Hematopoietic multipotent progenitor cell treated with erythropoietin and hydrocortisone succinate and interleukin-3 and kit ligand, for 17 days (in vitro differentiated cells): Measurements from ENCODE around the gene FBXW12.
A peak's percentile ranks its signal among the peaks of the same experiment; 100 is the strongest.
"Not testable (repeated sequence)": the region's sequence is repeated elsewhere in the genome, so short reads cannot be mapped to it uniquely, and the experiment has no call there.

Experiments
- DNase-seq: peaks from one replicate; pipeline ENCODE4 v3.0.0-alpha.2; 2015; ENCODE audit warnings: low spot score

Gene FBXW12

GRCh38 chr3:48372862-48373435, 930 bp downstream of the FBXW12 start:
- no peak for DNase-seq

DNA sequence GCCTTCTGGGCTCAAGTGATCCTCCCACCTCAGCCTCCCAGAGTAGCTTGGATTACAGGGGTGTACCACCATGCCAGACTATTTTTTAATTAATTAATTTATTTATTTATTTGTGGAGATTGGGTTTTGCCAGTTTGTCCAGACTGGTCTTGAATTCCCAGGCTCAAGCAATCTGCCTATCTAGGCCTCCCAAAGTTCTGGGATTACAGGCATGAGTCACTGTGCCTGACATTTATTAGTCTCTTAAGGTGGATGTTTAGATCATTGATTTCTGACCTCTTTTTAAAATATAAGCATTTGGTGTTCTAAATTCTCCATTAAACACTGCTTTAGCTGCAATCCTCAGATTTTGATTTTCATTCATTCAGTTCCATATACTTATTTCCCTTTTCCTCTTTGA, 15.6 kb downstream of the FBXW12 start:
- no peak for DNase-seq

- no peak for DNase-seq
Measured at GRCh38 chr3:48388966-48389365, 16.9 kb downstream of the FBXW12 start.

GRCh38 chr3:48394391-48394790, 22.4 kb downstream of the FBXW12 start:
- no peak for DNase-seq

DNA sequence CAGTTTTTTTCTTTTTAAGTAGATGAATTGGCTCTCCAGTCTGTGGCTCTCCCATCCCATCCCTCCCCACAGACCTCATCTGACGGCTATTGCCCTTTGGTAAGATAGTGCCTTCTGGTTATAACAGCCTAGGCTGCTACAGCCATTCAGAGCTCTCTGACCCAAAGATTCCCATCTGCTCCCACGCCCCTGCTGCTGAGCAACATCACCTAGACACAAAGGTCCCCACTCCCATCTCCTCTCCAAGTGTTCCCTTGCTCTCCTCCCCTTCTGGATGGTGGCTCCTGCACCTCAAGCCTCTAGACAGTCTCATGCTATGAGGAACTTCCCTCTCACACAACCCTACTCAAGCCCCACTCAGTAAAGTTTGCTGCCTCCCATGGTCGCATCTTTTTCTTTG, 23.7 kb downstream of the FBXW12 start:
- no peak for DNase-seq

DNA sequence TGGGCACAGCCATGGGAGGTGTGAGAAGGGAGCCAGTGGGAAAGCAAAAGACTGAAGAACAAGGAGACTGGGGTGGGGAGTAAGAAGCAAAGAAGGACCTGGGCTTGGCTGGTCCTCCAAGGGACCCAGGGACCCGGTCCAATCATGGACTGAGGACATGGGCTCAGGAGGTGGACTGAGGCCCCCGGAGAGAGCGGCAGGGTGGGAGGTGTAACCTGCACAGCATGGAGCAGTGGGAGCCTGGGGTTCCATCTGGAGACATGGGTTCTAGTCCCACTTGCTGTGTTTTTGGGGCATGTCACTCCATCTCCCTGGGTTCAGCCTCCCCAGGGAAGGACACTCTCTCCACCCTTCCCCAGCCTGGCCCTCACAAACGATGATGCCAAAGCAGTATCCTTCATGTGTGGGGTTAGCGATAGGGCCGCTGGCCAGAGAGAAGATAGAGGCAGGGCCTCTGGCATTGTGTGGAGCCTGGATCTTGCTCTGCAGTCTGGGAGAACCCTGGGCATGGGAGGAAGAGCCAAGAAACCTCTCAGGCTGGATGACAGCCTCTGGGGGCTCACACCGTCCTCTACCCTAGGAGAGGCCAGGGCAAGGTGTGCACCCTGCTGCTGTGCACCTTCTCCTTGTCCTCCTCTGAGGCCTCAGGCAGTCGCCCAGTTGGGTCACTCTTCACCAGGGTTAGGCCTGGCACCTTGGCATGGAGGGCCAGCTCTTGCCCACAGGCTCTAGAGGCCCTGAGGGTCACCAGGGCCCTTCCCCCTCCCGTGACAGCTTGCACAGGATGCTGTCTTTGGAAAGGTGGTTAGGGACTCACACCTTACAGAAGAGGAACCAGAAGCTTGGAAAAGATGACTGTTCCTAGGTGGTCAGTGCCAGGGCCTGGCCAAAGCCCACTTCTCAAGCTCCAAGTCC, 26.0 kb downstream of the FBXW12 start:
- DNase-seq = no peak

- no peak for DNase-seq
Measured at GRCh38 chr3:48398701-48399386, 26.8 kb downstream of the FBXW12 start.

DNA sequence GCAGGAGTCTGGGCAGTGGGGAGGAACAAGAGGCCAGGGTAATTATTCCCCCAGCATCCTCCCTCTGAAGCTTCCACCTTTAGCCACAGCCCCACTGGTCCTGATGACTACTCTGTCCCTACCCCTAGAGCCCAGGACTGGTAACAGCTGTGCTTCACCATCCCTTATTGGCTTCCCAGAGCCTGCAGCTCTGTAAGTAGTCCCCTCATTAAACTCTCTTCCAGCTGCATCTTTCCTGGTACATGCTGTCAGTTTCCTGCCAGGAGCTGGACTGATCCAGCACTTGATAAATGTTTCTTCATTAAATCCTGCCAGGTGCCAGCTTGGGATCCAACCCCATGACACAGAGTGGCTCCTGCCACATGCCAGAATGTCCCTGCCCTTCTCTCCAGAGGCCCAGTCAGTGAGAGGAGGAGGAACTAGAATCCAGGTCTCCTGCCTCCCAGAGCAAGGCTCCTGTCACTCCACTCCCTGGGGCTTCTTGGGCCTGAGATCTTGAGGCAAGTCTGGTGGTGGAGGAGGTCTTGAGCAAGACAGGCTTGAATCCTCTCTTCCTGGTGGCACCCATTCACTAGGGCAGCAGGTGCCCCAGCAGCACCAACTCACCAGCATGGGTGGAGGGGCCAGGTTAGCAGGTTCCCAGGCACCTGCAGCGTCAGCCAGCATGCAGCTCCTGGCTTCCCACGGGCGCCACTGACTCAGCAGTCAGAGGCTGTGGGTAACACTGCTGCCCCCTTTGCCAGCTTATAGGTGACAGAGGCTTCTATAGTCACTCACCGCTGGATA, 27.6 kb downstream of the FBXW12 start:
- DNase-seq = no peak

- peak; percentile 86 for DNase-seq
Measured at GRCh38 chr3:48400824-48401433, 28.9 kb downstream of the FBXW12 start.

- DNase-seq = not testable (repeated sequence)
Measured at GRCh38 chr3:48401434-48401901, 29.4 kb downstream of the FBXW12 start.

DNA sequence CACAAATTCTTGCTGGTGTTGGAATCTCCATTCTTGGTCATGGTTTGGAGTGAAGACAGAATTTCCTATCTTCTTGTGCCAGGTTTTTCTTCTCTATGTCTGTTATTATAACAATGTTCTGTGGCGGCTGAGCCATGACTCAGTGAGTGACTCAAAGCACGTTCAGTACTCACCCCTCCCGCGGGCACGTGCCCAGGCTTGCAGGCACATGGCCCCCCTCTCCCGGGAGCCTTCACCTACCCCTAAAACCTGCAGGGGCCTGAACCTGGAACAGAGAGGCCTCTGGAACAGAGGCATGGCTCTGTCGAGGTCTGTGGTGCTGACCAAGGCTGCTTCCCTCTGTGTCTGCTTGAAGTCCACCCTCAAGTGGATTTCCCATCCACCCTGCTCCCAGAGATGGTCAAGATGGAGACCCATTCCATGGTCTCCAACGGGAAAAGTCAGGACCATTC, 30.3 kb downstream of the FBXW12 start:
- no peak for DNase-seq

DNA sequence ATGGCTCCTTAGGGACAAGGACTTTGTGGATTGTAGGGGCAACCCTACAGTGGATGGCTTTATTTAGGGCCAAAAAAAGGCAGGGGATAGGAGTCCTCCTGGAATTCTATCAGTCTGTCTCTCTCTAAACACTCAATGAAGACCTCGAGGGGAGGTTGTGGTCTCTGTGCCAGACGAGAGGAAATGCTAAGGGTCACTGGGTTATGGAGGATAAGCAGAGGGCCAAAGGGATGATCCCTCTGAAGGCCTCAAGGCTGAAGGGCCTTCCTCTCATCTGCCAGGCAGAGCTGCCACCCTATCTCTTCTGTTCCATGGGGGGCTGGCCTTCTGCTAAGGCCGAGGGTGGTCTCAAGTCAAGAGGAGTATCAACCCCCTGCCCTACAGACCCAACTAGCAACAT, 30.9 kb downstream of the FBXW12 start:
- no peak for DNase-seq

GRCh38 chr3:48403533-48404439, 31.8 kb downstream of the FBXW12 start:
- DNase-seq = no peak

GRCh38 chr3:48404440-48405342, 32.7 kb downstream of the FBXW12 start:
- DNase-seq = no peak

DNA sequence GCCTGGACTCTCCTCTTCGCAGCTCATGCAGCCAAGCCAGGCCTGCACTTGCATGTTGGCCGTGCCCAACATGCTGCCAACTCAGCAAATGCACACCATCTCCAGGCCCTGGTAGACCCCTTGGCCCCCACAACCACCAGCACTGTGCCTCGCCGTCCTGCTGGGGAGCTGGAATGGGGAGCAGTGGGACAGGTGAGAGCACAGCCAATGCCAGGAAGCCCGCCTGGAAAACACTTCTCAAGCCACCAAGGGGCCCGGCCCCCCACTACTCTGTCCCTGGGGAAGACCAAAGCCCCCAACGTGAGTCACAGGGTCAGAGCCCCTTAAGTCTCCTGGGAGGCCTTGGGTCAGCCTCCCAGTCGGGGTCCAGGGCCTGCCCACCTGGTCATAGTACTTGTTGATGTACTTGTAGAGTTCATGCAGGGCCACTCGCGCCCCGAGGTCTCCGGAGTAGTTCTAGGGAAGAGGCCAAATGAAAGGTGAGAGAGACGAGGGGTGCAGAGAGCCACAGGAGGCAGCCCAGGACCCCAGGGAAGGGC, 33.4 kb downstream of the FBXW12 start:
- DNase-seq = no peak

DNA sequence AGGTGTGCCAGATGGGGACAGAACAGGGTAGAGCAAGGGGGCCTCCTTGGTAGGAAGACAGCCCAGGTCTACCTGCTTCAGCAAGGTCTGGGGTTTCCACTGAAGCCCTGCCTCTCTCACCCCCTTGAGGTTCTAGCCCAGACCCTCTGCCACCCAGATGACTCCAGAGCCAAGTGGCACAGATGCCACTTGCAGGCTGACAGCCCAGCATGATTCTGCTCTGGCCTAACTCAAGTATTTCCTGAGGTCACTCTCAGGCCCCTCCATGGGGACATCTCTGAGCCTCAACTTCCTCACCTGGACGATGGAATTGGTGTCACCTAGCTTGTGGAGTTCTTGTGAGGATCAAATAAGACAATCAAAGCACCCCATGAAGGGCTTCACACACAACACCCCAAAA, 34.0 kb downstream of the FBXW12 start:
- no peak for DNase-seq

DNA sequence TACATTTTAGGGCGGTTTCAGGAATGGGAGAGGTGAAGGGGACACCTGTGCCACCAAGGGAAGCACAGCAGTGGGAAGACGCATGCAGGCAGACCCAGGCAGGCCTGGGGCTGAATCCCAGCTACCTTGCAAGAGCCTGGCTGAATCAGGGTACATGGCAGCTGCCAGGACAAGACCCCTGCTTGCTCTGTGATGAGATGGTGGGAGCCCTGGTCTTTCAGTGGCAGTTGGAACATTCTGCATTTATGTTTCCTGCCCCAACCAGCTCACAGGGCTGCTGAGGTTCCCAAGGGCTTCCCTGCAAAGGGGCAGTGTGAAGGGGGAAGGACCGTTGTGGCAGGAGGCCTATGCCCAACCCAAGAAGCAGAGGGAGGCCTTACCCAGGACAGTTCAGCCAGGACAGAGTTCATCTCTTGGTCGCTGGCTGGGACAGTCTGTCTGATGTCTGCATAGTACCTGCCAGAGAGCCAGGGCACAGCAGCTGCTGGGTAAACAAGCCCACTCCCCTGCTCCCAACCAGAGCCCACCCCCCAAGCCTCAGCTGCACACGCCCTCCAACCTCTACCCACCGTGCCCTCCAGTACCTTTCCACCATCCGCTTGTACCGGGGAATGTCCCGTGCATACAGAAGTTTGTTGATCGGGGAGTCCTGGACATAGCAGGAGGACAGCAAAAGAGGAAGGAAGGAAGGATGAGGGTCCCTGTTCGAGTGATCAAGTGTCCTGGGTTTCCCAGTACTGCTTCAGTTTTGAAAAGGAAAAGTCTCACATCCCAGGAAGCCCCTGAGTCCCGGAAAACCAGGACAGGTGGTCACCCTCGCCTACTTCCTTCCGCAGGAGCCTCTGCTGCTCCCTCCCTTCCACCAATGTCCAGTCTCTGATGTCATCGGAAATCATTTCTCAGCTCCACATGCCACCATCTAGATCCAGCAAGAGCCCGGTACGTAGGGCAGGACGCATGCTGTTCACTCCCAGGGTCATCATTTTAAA, 34.7 kb downstream of the FBXW12 start:
- DNase-seq = no peak

- no peak for DNase-seq
Measured at GRCh38 chr3:48407542-48408099, 35.6 kb downstream of the FBXW12 start.
